Epithelial cell of esophagus (primary cell): ENCODE data around the gene SLC22A15.
"Not testable (repeated sequence)": the region's sequence is repeated elsewhere in the genome, so short reads cannot be mapped to it uniquely, and the experiment has no call there.

Experiments
- DNase-seq: peaks from one replicate; pipeline ENCODE4 v3.0.0; 2010; ENCODE audit warnings: low read depth
- H3K4me3 ChIP-seq: 2 replicates; pipeline ENCODE4 v1.5.1; 2011; ENCODE audit warnings: mild to moderate bottlenecking, low read length, control low read depth
- CTCF ChIP-seq: IDR thresholded peaks from 2 replicates; pipeline ENCODE4 v1.5.1; 2011; ENCODE audit warnings: low read depth, mild to moderate bottlenecking, low read length, control low read depth, inconsistent platforms; ENCODE audit not compliant: insufficient read depth; ENCODE audit errors: missing control alignments

SLC22A15 gene

GRCh38 chr1:115951560-115951959 is 24.8 kb upstream of the SLC22A15 start:
- no peak for DNase-seq
- no peak for TF ChIP-seq CTCF

GRCh38 chr1:115952547-115952946 is 23.8 kb upstream of the SLC22A15 start:
- no peak overlapping the region for H3K4me3 ChIP-seq
- peak; percentile 27 for DNase-seq
- TF ChIP-seq CTCF = no peak

More at GRCh38 chr1:115951560-115951959, 24.8 kb upstream of the SLC22A15 start:
- no peak overlapping the region for H3K4me3 ChIP-seq

DNA sequence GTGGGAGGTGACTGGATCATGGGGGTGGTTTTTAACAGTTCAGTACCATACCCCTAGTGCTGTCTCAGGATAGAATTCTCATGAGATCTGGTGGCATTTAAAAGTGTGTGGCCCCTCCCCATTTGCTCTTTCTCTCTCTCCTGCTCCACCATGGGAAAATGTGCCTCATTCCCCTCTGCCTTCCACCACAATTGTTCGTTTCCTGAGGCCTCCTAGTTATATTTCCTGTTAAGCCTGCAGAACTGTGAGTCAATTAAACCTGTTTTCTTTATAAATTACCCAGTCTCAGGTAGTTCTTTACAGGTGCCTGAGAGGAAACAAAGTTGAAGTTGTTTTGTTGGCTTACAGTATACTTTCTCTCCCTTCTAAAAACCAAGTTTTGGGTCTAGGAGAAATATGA is 23.1 kb upstream of the SLC22A15 start:
- TF ChIP-seq CTCF = no peak
- peak; percentile 46 for DNase-seq
- no peak overlapping the region for H3K4me3 ChIP-seq

GRCh38 chr1:115954684-115955083 is 21.6 kb upstream of the SLC22A15 start:
- no peak for DNase-seq
- TF ChIP-seq CTCF = no peak
- no peak overlapping the region for H3K4me3 ChIP-seq

DNA sequence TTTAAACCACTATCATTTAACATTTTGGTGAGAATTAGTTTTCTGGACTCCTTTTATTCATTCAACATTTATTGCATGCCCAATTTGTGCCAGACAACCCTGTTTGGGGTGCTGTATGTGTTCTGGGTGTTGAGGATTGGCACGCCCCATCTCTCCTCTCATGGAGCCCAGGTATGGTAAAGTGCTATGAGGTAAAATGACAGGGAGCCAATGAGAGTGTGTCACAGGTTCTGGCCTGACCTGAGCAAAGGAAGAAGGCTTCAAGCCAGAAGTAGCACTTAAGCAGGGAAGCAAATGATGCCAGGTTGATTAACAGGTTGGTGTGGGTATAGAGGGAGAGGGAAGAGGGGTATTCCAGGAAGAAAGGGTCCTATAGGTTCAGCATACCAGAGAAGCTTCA is 21.1 kb upstream of the SLC22A15 start:
- no peak for DNase-seq
- TF ChIP-seq CTCF = no peak
- no peak overlapping the region for H3K4me3 ChIP-seq

- no peak for DNase-seq
- H3K4me3 ChIP-seq = no peak overlapping the region
- no peak for TF ChIP-seq CTCF
Measured at GRCh38 chr1:115958866-115959265, 17.4 kb upstream of the SLC22A15 start.

DNA sequence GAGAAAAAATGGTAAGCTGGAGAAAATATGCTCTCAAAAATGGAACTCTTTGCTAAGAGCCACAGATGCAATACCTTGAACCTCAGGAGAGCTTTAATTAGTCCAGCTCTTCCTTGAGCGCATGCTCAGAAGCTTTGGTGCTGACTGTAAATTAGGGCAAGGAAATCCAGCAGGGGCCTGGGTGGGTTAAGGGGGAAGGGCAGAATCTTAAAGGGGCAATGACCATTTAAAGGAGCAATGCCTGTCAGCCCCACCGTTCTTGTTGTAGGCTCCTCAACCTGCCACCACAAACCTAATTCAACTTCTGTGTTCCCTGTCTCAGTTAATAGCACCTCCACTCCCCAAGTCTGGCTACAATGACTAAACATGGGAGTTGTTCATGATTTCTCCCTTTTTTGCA is 6.8 kb upstream of the SLC22A15 start:
- DNase-seq = no peak
- TF ChIP-seq CTCF = no peak
- no peak overlapping the region for H3K4me3 ChIP-seq

GRCh38 chr1:115971778-115972177 is 4.5 kb upstream of the SLC22A15 start:
- not testable (repeated sequence) for DNase-seq, H3K4me3 ChIP-seq
